Caki2 (cell line): ENCODE results near the gene NR4A1. TPM values are rescaled to one million over a fixed set of nuclear protein-coding genes. Genes with fewer than 3 reads are reported as not detected.

Source experiments
- DNase-seq: peaks from one replicate; pipeline ENCODE4 v3.0.0-alpha.2; 2015; ENCODE audit warnings: low read depth
- in situ Hi-C: cut with HindIII; loops from 2 replicates; pipeline ENCODE4 v1.10.0; 2016; ENCODE audit warnings: low sequenced_read_pairs, low pct_unique_long_range_greater_than_20kb, mixed read lengths
- total RNA-seq: library from RNA; depleted of rRNA; stranded (reverse); fragments of >200 nt; shearing (Covaris generic); gene quantifications from 2 replicates; pipeline ENCODE4 v1.2.3, GENCODE V29; 2014; ENCODE audit warnings: low replicate concordance

The NR4A1 gene
- total RNA-seq, 1 experiment from 2014 or later = 0.07 TPM

- no peak for DNase-seq
- in situ Hi-C loops = no loop called here
These were observed 15.3 kb downstream of the NR4A1 start for GRCh38 chr12:52066346-52067080.

DNA sequence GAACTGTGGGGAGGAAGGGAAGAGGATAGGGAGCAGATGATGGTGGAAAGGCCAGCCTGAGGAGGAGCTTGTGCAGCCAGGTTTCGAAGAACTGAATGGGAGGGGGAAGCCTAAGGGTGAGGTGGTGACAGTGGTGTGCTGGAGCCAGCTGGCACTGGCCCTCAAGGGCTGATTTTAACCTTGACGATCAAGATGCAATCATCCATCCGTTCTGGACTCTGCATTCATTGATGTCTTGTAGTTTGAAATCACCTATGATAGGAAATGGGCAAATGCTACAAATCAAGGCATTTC is 15.8 kb downstream of the NR4A1 start:
- no peak for DNase-seq
- in situ Hi-C loops = no loop called here

GRCh38 chr12:52069327-52070184 is 18.3 kb downstream of the NR4A1 start, which contains the start of gene ATG101:
Gene ATG101 (plus strand): TSS chr12:52069978. CDS start chr12:52073651, 3,673 bp downstream.
- DNase-seq = peak; percentile 97
- in situ Hi-C loops = no loop called here

DNA sequence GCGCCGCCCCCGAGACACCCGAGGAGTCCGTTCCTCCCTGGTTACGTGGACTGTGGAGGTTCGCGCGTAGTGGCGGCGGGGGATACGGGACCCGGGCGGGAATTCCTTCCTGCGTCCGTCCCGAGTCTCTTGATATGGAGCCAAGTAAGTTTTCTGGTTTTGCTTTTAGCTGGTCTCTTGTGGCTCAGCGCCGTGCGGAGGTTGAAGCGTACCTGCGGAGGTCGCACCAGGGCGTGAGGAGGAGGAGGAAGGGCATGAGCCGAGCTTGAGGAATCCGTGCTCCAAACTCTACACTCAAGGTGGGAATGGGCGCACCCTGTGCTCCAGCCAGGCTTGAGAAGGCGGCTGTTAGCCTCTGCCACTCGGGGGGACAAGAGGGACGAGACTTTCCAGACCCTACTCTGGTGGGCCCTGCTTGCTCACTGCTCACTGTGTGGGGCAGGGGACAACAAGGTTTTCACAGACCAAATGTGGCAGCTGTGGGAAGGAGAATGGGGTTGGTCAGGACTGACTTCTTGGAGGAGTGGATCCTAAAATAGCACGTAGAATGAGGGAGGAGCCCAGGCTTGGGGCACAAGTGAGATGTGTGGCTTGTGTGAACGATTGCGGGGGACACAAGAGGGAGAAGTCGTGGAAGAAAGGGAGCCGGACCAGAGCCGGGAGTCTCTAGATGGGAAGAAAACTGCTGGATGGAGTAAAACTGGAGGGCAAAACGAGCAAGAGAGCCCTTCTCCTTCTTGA is 19.1 kb downstream of the NR4A1 start:
- in situ Hi-C loops = no loop called here
- no peak for DNase-seq

DNA sequence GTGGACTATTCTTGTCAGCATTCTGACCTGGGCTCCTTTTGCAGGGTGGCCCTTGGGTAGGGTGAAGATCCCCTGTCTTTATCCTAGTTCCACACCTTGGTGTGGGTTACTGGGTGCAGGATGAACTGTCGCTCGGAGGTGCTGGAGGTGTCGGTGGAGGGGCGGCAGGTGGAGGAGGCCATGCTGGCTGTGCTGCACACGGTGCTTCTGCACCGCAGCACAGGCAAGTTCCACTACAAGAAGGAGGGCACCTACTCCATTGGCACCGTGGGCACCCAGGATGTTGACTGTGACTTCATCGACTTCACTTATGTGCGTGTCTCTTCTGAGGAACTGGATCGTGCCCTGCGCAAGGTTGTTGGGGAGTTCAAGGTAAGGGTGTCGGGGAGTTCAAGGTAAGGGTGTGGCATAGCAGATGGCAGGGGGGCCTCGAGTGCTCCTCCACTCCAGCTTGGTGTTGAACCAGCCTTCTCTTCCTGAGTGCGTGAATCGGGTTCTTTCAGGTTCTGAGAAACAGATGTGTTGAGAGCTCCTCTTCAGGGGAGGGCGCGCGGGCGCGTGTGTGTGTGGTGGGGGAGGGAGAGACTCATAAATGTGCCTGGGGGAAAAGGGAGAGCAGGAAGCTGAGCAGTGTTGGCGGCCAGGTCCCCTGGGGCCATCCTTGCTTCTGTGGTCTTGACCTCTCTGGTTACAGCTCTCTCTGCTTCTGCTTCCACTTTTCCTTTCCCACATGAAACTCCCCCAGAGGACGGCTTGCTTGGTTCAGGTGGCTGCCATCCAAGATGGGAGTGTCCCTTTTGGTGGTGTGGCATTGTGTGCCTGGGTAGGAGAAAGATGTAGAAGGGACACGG is 22.5 kb downstream of the NR4A1 start:
- in situ Hi-C loops = no loop called here
- DNase-seq = no peak

DNA sequence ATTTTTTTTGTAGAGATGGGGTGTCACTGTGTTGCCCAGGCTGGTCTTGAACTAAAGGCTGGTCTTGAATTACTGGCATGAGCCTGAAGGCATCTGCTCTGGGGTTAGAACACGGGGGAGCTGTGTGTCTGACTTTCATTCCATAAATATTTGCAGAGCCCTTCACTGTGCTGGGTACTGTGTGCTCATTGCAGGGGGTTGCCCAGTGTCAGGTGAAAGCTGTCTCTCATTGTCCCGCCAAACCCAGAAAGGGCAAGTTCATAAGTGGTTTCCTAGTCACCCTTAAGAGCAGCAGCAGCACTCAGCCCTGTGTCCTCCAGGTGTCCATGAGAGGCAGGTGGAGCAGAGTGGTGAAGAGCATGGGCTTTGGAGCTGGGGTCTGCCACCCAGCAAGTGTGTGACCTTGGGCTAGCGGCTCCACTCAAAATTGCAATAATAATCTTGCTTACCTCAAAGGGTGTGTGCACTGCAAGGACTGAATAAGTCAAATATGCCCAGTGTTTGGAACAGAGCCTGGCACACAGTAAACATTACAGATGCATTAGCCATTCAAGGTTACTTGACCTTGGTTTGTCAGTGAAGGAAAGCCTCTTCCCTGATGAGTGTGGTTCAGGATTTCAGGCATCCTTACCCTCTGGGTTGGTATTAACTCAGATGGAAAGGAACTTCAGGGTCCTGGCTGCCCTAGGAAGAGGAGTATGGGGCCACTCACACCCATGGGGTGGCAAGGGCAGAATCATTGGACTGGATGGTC is 23.9 kb downstream of the NR4A1 start:
- in situ Hi-C loops = no loop called here
- no peak for DNase-seq

DNA sequence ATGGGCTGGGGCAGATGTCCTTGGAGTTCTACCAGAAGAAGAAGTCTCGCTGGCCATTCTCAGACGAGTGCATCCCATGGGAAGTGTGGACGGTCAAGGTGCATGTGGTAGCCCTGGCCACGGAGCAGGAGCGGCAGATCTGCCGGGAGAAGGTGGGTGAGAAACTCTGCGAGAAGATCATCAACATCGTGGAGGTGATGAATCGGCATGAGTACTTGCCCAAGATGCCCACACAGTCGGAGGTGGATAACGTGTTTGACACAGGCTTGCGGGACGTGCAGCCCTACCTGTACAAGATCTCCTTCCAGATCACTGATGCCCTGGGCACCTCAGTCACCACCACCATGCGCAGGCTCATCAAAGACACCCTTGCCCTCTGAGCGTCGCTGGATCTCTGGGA is 25.6 kb downstream of the NR4A1 start:
- in situ Hi-C loops = no loop called here
- no peak for DNase-seq

GRCh38 chr12:52078276-52078675 is 27.0 kb downstream of the NR4A1 start:
- no peak for DNase-seq
- in situ Hi-C loops = no loop called here

DNA sequence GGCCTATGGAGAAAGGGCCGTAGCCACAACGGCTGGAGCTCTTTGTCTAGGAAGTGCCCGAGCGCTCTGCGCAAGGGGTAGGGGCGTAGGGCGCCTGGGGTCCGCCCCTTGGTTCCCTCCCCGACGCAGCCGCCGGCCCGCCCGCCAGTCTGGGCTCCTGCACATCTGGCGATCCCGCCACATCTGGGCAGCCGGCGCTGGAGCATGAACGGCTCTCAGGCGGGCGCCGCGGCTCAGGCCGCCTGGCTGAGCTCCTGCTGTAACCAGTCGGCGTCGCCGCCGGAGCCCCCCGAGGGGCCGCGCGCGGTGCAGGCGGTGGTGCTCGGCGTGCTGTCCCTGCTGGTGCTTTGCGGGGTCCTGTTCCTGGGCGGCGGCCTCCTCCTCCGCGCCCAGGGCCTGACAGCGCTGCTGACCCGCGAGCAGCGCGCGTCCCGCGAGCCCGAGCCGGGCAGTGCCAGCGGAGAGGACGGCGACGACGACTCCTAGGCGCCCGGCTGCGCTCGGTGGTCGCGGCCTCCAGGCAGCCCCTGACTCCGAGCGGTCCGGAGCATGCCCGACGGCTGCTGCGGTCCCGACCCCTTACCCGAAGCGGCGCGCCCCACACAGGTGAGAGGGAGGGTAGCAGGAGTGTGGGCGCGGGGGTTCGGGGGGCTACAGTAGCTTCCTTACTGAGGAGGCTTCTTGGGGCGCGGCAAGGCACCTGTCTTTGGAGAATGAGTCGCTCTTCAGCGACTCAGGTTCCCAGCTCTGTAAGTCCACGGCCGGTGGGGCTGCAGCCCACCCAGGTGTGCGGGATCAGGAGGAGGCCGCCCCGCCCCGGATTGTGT is 28.5 kb downstream of the NR4A1 start, which contains the start of gene SMIM41:
Gene SMIM41, plus strand, starts transcription at position 129 of the 827 bp plus-strand sequence. Its CDS starts 76 bp downstream, at position 205.
- in situ Hi-C loops = no loop called here
- no peak for DNase-seq

DNA sequence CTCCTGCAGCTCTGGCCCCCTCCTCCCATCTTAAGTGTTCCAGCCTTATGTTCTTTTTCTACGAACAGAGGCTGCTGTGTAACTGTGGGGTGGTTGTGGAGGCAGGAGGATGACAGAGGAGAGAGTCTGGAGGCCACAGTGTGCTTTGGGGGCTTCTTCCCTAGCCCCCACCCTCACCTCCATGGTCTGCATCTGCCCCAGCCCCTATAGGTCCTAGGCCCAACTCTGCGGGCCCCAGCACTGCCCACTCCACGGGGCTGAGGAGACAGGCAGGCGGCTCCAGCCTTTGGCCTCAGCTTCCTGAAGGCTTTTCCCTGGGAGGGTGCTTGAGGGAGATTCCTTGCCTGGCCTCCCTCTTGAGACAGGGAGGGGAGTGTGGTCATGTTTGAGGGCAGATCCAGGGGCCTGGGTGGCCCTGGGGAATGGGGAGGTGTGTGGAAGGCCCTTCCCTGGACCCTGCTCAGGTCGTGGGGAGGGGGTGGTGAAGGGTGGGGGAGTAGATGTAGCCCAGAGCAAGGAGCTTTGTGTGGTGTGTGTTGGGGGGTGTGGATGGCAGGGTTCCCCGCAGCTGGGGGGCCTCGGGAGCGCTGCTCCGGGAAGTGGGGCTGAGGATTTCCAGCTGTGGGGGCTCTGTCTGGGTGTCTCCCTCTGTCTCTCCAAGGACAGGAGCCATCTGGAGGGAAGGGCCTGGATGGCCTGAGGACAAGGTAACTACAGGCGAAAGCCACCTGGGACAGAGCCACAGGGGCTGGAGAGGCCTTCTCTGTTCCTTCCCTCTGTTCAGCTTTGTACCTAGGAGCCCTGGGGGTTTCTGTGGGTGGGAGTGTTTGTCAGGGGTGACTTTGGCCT is 29.4 kb downstream of the NR4A1 start:
- no peak for DNase-seq
- in situ Hi-C loops = no loop called here

DNA sequence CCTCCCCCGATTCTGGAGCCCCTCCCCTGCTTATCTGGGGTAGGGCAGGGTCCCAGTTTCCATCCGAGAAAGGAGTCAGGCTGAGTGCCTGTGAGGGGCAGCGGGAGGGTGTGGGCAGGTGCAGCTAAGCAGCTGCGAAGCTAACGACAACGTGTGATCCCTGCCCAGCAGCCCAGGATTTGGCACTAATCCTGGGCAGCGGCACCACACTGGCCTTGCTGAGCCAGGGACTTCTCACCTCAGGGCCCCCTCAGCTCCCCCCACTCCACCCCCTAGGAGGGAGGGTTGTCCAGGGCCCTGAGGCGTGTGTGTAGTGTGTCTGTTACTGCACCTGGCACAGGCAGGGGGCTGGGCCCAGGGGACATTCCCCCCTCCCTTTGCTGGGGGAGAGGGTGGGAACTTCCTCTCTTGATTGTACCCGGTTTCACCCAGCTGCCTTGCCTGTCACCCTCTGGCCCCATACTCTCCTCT is 30.1 kb downstream of the NR4A1 start:
- in situ Hi-C loops = no loop called here

DNA sequence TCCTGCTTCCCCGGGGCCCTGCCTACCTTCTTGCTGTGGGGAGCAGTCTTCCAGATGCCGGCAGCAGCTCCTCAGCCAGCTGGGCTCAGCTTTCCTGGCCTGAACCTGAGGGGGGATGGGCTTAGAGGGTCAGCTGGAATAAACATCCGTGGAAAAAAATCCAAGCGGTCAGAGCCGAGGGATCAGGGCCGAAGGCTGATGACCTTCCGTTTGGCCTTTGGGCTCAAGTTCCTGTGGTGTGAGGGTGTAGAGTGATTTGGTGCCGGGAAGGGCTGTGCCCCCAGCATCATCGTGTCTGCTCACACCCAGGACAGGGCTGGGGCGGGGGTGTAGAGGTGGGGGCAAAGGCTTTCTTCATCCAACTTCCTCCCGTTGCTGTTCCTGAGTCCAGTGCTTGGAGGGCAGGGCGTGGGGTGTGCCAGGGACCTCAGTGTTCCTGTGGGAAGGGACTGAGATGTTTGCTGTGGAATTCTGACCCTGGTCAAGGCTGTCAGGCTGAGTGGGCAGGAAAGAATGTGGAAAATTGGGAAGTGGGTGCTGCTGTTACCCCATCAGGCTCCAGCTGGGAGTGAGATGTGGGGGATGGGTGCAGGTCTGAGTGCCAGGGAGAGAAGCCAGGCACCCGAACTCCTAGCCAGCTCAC is 30.9 kb downstream of the NR4A1 start:
- in situ Hi-C loops = no loop called here
- no peak for DNase-seq

More for the DNA sequence above, 30.1 kb downstream of the NR4A1 start:
- DNase-seq = no peak

GRCh38 chr12:52082669-52082987 is 31.4 kb downstream of the NR4A1 start:
- no peak for DNase-seq
- in situ Hi-C loops = no loop called here

- DNase-seq = peak; percentile 55
- in situ Hi-C loops = no loop called here
These were observed 31.9 kb downstream of the NR4A1 start for GRCh38 chr12:52082988-52083637.

- DNase-seq = no peak
- in situ Hi-C loops = no loop called here
These were observed 32.4 kb downstream of the NR4A1 start for GRCh38 chr12:52083638-52083996.
